Testis (tissue), 2 donors: ENCODE results near the gene REPS2.

Source experiments
- POLR2A ChIP-seq: fragments of 450-650 bp; IDR thresholded peaks from one replicate; pipeline ENCODE4 v1.6.1; 2017; ENCODE audit warnings: antibody characterized with exemption, mild to moderate bottlenecking, moderate library complexity
- TF ChIP-seq, protein P1 (sequence below), 3 experiments: fragments of 450-650 bp in 2 of 3; fragments of 200-600 bp in 1 of 3; sonication (generic) in 1 of 3; IDR thresholded peaks; one replicate each; pipeline ENCODE4 v1.5.1; 2016 to 2019; ENCODE audit warnings: antibody characterized with exemption in 3 of 3, mild to moderate bottlenecking in 2 of 3, moderate library complexity in 1 of 3

DNA sequence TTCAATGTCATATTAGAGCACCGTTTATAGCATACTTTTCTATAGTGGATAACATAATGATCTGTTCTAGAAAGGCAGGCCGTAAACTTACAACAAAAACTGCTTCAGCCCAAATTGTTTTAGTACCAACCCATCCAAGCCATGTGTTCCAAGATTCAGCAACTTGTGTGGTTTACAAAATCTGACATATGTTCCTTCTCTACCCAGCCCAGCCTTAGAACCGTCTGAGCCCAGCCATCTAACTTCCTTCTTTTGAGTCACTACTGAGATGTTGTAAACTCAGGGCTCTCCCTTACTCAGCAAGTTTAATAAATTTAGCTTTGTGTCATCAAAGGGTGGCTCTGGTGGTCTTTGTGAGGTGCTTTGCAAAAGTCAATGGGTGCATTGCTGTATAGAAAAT lies 32.4 kb upstream of the REPS2 start:
- TF ChIP-seq, protein P1, sequence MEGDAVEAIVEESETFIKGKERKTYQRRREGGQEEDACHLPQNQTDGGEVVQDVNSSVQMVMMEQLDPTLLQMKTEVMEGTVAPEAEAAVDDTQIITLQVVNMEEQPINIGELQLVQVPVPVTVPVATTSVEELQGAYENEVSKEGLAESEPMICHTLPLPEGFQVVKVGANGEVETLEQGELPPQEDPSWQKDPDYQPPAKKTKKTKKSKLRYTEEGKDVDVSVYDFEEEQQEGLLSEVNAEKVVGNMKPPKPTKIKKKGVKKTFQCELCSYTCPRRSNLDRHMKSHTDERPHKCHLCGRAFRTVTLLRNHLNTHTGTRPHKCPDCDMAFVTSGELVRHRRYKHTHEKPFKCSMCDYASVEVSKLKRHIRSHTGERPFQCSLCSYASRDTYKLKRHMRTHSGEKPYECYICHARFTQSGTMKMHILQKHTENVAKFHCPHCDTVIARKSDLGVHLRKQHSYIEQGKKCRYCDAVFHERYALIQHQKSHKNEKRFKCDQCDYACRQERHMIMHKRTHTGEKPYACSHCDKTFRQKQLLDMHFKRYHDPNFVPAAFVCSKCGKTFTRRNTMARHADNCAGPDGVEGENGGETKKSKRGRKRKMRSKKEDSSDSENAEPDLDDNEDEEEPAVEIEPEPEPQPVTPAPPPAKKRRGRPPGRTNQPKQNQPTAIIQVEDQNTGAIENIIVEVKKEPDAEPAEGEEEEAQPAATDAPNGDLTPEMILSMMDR (IDR thresholded peaks at IDR 0.05) = no peak
- no peak for TF ChIP-seq POLR2A
